Peyer's patch (tissue), 4 donors: ENCODE results near the gene AP2A1.

ENCODE experiments used
- CTCF ChIP-seq, 6 experiments: fragments of 450-650 bp in 4 of 6; fragments of 200-600 bp in 2 of 6; sonication (generic) in 1 of 6; IDR thresholded peaks; one replicate each; pipeline ENCODE4 v1.5.1; 2017 to 2019; ENCODE audit warnings: antibody characterized with exemption in 6 of 6, mild to moderate bottlenecking in 3 of 6, moderate library complexity in 1 of 6
- POLR2A ChIP-seq, 2 donors: fragments of 450-650 bp; IDR thresholded peaks; one replicate each; pipeline ENCODE4 v1.5.1; 2017; ENCODE audit warnings: antibody characterized with exemption in 2 of 2, mild to moderate bottlenecking in 2 of 2, moderate library complexity in 2 of 2

- TF ChIP-seq CTCF (IDR thresholded peaks at IDR 0.05) (no peak), POLR2A (IDR thresholded peaks at IDR 0.05) (no peak)
Measured at GRCh38 chr19:49782515-49782914, 15.7 kb downstream of the AP2A1 start.
